ENCODE results near the gene KRTAP3-3.

The KRTAP3-3 gene

GRCh38 chr17:40956401-40957254 lies 37.3 kb downstream of the KRTAP3-3 start:
- no peak for DNase-seq

GRCh38 chr17:40953881-40954280 lies 40.1 kb downstream of the KRTAP3-3 start:
- DNase-seq, result no peak

- DNase-seq, result no peak
Measured at GRCh38 chr17:40952661-40953060, 41.3 kb downstream of the KRTAP3-3 start.

- DNase-seq, result no peak
Measured at GRCh38 chr17:40952154-40952553, 41.8 kb downstream of the KRTAP3-3 start.

- DNase-seq, result no peak
Measured at GRCh38 chr17:40951011-40951622, 42.8 kb downstream of the KRTAP3-3 start.

- DNase-seq, result no peak
Measured at GRCh38 chr17:40950176-40950575, 43.8 kb downstream of the KRTAP3-3 start.

GRCh38 chr17:40949418-40949817 lies 44.5 kb downstream of the KRTAP3-3 start:
- no peak for DNase-seq

- DNase-seq, result no peak
Measured at GRCh38 chr17:40947929-40948328, 46.0 kb downstream of the KRTAP3-3 start.

GRCh38 chr17:40945414-40945813 lies 48.5 kb downstream of the KRTAP3-3 start:
- no peak for DNase-seq

- DNase-seq, result no peak
Measured at GRCh38 chr17:40944531-40944930, 49.4 kb downstream of the KRTAP3-3 start.
